SIG-M5 treated with dmso at 0.1 percent for 504 hours (cell line): Measurements from ENCODE around the gene GAB1.

Source experiments
- DNase-seq: peaks from one replicate; lab custom pipeline; 2025; ENCODE audit not compliant: unreplicated experiment; lab: John Stamatoyannopoulos, UW

GAB1 gene

DNA sequence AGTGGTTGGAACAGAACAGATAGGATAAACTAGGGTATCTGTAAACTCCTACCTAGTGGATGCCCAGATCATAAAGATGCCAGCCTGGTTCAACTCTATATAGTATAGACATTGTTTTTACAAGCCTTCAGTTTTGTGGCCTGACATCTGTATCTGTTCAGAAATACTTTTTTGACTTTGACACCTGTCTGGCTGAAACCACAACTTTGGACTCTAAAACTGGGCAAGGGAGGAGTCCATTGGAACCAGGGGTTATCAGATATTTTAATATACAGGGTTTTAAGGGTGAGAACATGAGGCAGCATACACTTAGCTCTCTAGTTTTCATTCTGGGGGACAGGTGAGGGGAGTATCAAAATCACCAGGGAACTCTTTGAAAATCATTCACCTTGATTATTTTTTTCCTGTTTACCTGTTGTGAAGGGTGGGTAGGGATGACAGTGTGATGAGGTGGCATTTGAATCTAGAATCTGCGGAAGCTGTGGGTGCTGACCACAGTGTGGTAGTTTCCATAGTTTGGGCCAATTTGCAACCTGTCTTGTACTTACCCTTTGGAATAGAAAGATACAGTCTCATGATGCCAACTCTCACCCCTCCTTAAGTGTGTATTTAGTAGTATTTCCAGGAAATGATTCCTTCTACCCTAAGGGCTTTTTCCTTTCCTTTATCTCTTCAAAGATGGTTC lies 20.6 kb downstream of the GAB1 start:
- no peak for DNase-seq

DNA sequence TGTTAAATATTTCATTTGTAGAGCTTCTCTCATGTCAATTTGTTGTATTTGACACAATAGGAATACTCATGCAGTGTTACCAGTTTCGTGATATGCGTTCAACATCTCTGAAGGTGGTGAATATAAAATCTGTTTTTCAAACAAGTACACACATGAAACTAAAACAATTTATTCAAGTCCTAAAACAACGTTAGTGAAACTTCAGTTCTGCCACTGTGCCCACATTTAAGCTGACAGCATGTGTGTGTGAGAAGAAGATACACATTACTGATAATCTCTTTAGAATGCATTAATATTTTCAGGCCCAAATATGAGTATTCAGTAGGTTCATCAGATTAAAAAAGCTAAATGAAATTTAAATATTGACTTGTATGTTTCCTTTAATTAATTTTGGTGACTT lies 21.7 kb downstream of the GAB1 start:
- no peak for DNase-seq

DNA sequence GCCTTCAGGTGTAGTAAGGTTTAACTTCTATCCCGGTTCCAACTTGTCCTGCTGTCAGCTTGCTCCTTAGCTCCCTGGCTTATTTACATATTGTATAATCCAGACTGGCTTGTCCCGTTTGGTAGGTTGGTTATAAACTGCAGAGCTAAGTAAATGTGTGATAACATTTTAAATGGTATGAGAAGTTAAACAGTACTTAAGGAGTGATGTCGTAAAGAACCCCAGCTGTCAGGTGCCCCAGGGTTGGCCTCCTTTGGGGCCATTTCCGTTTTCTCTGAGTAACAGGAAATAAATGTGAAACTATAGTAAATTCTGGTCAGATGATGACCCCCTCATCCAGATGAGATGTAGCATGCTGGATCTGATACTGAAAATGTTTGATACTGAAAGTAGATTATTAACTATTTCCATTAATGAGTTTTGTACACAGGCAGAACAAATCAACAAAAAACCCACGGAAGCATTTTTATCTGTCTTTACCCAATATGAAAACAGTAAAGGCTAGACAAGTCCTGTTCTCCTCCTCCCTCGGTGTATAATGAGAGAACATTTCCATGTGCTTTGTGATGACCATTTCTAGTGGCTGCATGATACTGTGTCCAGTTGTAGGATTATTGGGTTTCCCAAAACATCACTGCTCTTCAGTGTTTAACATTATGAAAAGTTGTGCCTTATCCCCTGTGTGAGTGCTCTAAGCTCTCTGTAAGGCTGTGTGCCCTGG lies 22.4 kb downstream of the GAB1 start:
- DNase-seq, result peak; percentile 83

DNA sequence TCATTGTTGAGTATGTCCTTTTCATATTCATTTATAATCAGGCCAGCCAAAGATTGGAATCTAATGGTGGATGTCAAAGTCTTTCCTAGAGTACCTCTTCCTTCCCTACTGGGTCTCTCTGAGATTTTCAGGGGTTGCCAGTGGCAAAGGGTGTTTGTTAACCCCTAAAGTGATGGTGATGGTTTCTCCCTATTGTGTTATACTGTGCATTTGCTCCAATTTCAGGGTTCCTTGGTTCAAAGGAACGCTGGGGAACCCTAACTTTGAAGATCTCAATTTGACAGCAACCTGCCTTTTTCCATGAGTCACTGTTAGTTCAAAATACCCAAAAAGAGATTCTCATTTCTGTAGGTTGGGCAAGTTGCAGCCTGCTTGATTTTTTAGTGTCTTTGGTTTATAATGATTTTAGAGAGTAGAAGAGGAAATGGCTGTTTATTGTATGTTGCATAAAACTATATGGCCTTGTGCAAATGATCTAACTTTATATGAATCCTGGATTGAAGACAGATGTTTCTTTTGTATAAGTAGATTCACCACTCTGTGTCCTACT lies 23.0 kb downstream of the GAB1 start:
- DNase-seq, result peak; percentile 15

DNA sequence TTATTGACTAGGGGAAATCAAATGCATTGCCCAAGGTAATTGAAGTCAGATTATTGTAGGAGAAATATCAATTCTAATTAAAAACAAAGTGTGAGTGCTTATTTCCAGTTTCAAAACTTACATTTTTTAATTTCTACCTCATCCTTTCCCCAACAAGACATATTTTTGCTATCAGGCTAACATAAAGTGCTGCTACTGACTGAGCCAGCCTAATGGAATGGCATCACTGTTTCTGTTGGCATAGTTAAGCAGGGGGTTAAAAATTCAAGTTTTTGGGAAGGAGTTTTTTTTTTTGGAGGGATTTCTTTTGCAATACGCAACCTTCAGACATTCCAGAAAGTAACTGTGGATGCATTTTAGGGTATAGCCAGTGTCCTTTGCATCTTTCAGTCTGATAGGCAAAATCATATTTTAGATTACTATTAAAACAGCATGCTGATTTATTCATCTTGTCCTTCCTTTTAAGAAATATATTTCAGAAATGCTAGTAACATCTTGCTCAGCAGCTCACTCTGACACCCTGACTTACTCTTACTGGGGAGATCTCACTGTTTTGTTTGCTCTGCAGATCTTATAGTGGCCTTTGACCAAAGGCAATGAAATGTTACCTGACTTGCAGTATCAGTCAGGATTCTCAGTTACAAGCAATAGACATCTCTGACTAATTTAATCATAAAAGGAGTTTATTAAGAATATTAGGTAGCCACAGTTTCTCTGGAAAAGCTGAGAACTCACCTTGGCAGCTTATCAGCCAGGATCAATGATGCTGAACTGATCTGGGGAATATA lies 24.4 kb downstream of the GAB1 start:
- no peak for DNase-seq

DNA sequence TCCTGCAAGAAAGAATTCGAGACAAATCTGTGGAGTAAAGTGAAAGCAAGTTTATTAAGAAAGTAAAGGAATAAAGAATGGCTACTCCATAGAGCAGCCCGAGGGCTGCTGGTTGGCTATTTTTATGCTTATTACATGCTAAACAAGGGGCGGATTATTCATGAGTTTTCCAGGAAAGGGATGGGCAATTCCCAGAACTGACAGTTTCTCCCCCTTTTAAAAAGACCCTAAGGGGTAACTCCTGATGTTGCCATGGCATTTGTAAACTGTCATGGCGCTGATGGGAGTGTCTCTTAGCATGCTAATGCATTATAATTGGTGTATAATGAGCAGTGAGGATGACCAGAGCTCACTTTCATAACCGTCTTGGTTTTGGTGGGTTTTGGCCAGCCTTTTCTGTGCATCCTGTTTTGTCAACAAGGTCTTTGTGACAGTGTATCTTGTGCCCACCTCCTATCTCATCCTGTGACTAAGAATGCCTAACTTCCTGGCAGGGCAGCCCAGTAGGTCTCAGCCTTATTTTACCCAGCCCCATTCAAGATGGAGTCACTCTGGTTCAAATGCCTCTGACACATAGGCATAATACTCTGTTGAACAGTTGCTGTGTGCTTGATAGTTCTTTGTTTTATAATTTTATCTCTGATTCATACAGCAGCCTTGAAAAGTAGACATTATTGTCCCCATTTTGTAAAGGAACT lies 25.8 kb downstream of the GAB1 start:
- no peak for DNase-seq

DNA sequence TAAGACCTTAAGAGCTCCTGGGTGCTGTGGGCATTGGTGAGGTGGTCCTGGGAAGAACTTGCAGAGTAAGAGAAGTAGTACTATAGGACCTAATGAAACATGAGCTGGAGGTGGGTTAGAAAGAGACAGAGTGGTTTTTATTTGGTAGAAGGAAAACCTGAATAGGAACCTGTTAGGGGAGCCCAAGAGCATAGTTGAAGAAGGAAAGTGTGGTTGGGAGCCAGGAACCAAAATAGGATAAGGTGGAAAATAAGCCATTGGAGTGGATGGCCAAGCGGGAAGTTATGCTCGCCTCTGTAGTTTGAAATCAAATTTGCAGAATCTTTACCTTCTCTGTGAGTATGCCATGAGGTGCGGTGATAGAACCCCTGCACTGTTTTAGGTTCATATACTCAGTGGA lies 26.7 kb downstream of the GAB1 start:
- DNase-seq, result no peak

DNA sequence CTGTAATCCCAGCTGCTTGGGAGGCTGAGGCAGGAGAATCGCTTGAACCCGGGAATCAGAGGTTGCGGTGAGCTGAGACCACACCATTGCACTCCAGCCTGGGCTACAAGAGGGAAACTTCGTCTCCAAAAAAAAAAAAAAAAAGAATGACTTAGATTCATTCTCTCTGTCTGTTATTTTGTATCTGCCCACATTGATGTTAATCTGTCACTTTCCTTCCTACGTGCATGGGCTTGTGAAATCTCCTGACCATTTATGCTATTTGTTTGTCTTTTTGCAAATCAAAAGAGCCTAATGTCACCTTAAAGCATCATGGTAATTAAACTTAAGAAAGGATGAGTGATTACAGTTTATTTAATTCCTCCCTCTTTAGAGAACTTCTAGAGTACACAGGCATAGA lies 27.4 kb downstream of the GAB1 start:
- DNase-seq, result no peak

DNA sequence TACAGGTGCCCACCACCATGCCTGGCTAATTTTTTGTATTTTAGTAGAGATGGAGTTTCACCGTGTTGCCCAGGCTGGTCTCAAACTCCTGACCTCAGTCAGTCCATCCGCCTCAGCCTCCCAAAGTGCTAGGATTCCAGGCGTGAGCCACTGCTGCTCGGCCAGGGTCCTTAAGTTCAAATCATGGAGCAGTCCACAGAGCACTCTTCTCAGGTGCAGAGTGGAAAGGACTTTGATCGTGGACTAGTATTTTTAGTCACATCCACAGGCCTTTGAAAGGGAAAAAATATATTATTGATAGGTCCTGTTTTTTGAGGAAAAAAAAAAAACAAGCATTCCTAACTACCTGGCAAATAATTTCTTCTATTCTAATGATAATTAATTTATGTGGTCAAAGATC lies 31.2 kb downstream of the GAB1 start:
- DNase-seq, result no peak

DNA sequence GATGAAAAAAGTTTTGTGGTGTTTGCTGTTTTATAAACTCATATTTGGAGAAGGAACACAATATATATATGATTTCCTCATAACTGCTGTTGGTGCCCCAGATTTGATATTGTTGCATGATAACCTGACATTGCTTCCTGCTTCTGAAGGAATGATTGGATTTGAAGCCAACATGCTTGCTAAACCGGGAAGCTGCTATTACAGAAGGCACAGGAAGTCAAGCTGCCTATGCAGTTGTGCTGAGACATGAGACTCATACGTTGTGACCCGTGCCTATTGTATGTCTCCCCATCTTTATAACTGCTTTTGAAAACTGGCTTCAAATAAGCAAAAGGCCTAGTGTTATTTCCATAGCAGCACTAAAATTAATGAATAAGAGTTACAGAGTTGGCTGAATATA lies 32.9 kb downstream of the GAB1 start:
- no peak for DNase-seq

DNA sequence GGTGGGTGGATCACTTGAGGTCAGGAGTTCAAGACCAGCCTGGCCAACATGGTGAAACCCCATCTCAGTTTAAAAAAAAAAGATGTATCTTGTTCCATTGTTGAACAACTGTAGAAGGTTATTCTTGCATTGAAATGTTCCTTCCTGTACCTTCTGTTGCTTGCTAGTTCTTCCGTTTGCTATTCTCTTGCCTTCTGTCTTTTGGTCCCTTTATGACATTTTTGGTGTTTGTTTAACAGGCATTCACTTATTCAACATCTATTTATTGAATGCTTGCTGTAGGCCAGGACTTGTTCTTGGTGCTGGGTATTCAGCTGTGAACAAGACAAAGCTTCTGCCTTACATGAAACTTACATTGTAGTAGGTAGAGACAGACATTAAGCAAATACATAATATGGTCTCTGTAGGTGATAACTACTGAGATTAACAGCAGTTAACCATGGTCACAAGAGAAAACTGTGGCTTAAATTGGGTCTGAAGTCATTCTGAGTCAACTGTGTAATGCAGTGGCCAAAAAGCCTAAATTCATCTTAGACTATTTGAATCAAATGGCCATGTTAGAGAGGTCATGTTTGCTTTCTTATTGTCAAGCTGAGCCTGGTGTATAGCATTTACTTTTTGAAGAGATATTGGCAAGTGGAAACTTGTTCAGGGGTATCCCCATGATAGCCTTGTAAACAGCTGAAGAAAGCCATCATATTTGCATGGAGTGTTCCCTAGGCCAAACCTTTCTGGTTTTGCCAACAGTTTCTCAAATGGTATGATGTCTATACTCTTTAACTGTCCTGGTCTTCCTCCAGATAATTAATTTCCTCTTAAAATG lies 35.6 kb downstream of the GAB1 start:
- no peak for DNase-seq

DNA sequence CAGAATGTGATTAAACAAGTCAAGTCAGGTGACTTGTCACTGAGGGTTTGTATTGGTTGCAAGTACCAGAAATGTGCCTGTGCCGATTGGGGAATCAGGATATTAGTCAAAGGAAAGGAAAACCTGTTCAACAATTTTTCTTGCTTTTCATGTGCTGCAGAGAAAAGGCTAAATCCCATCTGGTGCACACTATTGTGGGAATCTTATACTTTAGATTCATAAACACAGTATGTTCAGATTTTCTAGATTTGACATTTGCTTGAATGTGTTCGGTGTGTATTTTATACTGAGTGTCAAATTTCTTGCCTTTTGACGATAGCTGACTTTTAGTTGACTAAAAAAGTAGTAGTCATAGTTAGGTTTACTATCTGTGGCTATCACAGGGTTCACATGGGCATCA lies 37.6 kb downstream of the GAB1 start:
- no peak for DNase-seq

DNA sequence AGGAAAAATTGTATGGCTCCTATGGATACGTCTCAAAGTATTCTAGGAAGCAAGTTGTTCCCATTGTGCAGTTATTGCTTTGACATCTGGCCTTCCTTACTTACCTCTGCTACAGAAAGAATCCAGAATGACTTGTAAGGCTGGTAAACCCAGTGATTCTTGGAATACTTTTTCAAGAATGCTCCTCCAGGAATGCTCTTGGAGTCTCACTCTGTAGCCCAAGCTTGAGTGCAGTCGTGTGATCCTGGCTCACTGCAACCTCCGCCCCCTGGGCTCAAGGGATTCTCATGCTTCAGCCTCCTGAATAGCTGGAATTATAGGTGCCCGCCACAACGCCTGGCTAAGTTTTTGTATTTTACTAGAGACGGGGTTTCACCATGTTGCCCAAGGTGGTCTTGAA lies 38.1 kb downstream of the GAB1 start:
- no peak for DNase-seq

DNA sequence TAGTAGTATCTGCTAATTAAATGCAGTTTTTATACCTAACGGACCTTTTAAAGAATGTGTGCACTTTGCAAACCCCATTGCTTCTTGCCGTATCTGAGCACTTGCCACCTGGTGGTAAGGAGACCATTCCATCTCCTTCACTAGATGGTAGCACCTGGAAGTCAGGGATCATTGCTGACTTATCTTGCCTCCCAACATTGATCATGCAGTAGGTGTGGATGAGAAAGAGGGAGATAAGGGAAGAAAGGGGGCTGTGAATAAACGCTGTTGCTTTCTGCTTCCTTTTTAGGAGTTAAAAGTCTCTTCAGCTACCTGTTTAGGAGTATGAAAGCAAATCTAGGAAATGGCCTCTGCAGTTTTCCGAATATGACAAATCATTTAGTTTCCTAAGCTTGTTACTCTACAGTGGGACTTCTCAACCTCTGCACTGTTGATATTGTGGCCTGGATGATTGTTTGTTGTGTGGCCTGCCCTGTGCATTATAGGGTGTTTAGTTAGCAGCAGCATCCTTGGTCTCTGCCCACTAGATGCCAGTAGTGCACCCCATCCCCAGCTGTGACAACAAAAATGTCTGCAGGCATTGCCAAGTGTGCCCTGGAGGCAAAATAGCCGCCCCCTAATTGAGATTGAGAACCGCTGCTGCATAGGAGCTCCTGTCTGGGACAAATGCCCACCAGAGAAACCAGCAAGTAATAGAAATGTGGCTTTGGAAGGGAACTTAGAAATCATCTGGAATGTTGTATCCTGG lies 38.8 kb downstream of the GAB1 start:
- DNase-seq, result peak; percentile 7

DNA sequence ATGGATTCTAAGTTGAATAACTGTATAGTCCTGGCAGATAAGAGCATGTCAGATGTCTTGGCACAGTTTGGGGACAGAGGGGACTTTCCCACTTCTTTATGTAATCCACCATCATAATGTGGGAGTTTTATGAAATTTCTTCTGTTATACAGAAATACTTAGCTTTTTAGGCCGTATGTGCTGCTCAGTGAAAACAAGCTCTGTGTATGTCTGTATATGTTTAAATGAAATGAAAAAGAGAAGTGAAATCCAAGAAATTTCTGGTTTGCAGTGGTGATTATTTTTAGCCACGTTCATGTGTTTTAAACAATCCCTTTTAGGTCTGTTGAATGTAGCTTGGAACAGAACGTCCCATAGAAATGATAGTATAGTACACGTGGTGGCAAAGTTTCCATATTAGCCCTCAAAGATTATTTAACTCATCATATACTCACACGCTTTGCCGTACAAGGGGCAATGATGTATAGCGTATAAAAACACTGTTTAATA lies 41.0 kb downstream of the GAB1 start:
- peak; percentile 44 for DNase-seq

DNA sequence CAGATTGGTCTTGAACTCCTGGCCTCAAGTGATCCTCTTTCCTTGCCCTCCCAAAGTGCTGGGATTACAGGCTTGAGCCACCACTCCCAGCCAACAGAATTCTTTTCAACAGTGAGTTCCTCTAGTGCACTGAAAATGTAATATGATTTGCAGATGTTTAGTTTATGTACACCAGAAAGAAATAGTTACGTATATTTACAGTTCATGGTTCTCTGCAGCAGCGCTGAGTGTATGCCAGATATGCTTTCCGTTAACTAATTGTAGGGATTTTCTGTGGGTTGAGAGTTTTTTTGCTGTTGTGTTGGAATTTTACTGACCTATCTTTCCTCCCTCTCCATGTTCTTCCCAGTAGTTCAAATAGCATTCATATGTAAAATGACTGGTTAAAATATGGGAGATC lies 44.0 kb downstream of the GAB1 start:
- DNase-seq, result no peak

DNA sequence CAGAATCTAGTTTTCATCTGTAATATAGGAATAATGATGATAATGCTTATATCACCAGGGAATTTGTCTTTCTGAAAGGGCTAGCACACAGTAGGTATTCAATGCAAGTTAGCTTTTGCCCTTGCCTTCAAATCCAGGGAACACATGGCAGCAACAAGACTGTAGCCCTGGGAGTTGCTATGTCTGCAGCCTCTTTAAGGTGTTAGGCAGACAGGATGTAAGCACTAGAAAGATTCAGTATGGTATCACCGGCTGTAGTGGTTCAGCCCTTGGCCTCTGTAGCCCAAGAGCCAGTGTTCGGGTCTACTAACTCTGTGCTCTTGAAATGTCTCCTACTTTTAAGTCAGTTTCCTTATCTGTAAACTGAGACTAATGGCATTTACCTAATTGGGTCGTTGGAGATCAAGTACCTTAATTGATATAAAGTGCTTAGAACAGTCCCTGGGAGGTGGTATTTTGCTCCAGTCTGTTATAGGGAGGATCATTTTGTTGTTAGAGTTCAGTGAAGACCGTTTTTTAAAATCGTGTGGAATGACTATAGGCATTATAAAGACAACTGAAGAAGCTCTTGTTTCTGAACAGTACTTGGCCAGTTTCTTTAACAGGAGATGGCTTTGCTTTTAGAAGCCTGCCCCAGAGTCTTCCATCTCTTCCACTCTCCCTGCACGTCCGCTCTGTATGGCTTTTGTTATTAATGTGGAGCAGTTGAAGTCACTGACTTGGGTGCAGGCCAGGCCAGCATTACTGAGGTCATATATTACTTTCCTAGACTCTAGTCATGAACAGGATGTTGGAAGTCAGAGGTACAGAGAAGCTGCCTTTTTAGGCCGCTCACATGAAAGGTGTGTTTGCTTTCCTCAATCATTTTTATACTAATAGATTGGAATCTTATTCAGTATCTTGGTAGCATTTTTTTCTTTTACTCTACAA lies 44.8 kb downstream of the GAB1 start:
- DNase-seq, result peak; percentile 18

DNA sequence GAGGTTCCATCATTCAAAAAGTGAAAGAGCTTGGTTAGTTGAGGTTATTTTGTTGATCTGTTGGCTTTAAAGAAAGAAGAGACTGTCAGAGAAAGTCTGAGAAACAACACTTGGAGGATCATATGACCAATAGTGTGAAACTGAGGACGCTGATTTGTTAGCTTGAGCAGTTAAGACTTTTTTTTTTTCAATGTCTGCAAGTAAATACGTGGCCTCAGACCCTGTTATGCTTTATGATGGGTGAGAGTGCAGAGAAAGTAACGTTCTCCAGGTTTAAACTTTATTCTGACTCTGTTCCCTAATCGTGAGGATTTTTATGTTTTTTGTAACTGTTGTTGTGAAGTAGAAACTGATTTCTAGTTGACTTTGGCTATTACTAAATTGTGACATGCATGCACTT lies 45.9 kb downstream of the GAB1 start:
- no peak for DNase-seq
